ENCODE measurements around the gene SUMO1.

GRCh38 chr2:202237787-202238233 lies 587 bp downstream of the SUMO1 start:
- no peak for TF ChIP-seq CTCF (IDR thresholded peaks at IDR 0.05)
- no peak for TF ChIP-seq ZFX (IDR thresholded peaks at IDR 0.05; ENCODE audit: borderline replicate concordance)

Data from 22Rv1 (cell line).